ENCODE results near the gene BRD9.
"Not testable (repeated sequence)": the region's sequence is repeated elsewhere in the genome, so short reads cannot be mapped to it uniquely, and the experiment has no call there.

- TF ChIP-seq POLR2A (IDR thresholded peaks at IDR 0.05), result not testable (repeated sequence)
- TF ChIP-seq, protein P1, sequence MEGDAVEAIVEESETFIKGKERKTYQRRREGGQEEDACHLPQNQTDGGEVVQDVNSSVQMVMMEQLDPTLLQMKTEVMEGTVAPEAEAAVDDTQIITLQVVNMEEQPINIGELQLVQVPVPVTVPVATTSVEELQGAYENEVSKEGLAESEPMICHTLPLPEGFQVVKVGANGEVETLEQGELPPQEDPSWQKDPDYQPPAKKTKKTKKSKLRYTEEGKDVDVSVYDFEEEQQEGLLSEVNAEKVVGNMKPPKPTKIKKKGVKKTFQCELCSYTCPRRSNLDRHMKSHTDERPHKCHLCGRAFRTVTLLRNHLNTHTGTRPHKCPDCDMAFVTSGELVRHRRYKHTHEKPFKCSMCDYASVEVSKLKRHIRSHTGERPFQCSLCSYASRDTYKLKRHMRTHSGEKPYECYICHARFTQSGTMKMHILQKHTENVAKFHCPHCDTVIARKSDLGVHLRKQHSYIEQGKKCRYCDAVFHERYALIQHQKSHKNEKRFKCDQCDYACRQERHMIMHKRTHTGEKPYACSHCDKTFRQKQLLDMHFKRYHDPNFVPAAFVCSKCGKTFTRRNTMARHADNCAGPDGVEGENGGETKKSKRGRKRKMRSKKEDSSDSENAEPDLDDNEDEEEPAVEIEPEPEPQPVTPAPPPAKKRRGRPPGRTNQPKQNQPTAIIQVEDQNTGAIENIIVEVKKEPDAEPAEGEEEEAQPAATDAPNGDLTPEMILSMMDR (IDR thresholded peaks at IDR 0.05 in 4 of 5, conservative IDR thresholded peaks at IDR 0.05 in 1 of 5), result not testable (repeated sequence)
Measured at GRCh38 chr5:843371-843770, 49.2 kb downstream of the BRD9 start.
